C4-2B (cell line): ENCODE measurements around the gene IQCM.

Experiments
- H3K27ac ChIP-seq: fragments of 450-650 bp; 2 replicates; pipeline ENCODE4 v1.5.1; 2017
- CTCF ChIP-seq: fragments of 450-650 bp; conservative IDR thresholded peaks from 2 replicates; pipeline ENCODE4 v1.5.1; 2017; ENCODE audit warnings: mild to moderate bottlenecking
- ZFX ChIP-seq: fragments of 450-650 bp; IDR thresholded peaks from 2 replicates; pipeline ENCODE4 v1.6.1; 2017

Gene IQCM

GRCh38 chr4:149751174-149751573 lies 64.5 kb downstream of the IQCM start:
- TF ChIP-seq ZFX, result no peak

DNA sequence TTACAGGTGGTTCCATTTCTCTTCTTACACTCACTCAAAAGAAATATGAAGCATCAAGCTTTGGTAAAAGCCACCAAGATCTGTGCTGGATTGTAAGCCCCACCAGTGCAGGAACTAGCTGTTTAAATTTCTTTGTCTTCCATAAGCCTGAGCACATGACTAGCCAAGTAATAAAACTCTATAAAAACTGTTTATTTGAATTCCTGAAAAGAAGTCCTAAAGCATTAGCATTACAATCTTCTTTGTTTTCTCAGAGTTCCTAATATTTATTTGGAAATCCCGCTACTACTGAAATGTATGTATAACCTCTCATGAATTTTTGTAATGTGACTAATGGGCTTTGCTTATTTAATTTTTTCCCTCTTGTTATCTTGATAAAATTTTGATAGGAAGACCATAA lies 65.9 kb downstream of the IQCM start:
- no peak overlapping the region for H3K27ac ChIP-seq
- TF ChIP-seq CTCF (no peak), ZFX (no peak)

More at GRCh38 chr4:149751174-149751573, 64.5 kb downstream of the IQCM start:
- H3K27ac ChIP-seq, result no peak overlapping the region

- no peak overlapping the region for H3K27ac ChIP-seq
- TF ChIP-seq ZFX, result no peak
- no peak for TF ChIP-seq CTCF
These were observed 68.0 kb downstream of the IQCM start for GRCh38 chr4:149747646-149748045.

DNA sequence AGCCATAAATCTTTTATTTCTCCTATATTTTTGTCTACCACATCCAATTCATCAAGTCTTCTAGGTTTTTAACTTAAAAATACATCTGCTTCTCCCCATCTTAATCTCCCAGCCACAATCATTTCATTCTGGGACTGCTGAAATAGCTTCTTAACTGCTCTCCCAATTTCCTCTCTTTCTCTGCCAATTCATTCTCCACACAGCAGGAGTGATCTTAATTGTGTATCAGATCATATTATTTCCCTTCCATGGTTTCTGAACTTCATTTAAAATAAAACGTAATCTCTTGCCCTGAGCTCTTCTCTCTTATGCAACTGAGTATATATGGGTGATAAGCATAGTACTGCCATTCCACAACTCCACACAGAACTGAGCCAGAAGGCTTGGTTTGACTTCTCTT lies 69.4 kb downstream of the IQCM start:
- no peak overlapping the region for H3K27ac ChIP-seq
- TF ChIP-seq CTCF (no peak), ZFX (no peak)

DNA sequence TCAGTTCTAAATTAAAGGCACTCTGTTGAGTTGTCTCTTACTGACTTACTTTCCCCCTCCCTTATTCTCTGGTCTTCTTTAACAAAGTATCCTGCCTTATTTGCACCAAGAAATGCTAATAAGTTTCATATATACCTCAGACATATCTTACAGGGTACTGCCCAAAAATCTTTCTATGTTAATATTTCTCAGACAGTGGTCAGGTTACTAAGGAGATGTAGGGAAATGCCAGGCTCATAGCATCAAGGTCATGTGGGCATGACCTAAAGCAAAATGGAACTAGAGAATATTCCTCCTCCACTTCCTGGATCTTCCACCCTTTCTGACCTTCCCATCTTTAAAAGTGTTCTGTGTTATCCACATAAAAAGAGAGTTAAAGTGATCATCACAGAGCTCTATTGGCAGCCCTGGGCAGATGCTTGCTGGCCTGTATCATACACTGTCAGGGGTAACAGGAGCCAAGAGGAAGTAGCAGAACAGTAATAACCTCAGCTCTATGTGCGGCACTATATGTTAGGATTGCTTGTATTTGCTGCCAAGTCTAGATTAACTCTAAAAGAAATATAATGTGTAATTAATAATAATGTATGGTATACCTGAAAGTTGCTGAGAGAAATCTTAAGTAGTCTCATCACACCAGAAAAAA lies 74.3 kb downstream of the IQCM start:
- no peak for TF ChIP-seq CTCF
- no peak for TF ChIP-seq ZFX
- no peak overlapping the region for H3K27ac ChIP-seq

GRCh38 chr4:149738156-149738555 lies 77.5 kb downstream of the IQCM start:
- H3K27ac ChIP-seq, result no peak overlapping the region
- TF ChIP-seq CTCF (no peak), ZFX (no peak)

DNA sequence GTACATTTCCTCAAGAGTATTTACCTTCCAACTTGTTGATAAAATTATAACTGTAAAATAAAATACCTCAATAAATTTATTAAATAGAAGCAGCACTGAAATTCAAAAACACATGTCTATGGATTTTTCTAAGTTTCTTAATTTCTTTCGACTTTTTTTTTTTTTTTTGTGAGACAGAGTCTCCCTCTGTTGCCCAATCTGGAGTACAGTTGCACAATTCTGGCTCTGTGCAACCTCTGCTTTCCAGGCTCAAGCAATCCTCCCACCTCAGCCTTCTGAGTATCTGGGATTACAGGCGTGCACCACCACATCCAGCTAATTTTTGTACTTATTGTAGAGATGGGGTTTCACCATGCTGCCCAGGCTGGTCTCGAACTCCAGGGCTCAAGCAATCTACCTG lies 79.8 kb downstream of the IQCM start:
- TF ChIP-seq CTCF (peak; percentile 35), ZFX (no peak)

GRCh38 chr4:149728444-149728843 lies 87.2 kb downstream of the IQCM start:
- no peak overlapping the region for H3K27ac ChIP-seq
- TF ChIP-seq ZFX, result no peak
- no peak for TF ChIP-seq CTCF

More for the DNA sequence above, 79.8 kb downstream of the IQCM start:
- H3K27ac ChIP-seq, result no peak overlapping the region
